DOHH2 (cell line): ENCODE results near the gene PDE4B.

Source experiments
- EZH2phosphoT487 ChIP-seq: fragments of 200-600 bp; sonication (generic); IDR thresholded peaks from 2 replicates; pipeline ENCODE4 v1.6.1; 2017; ENCODE audit warnings: borderline replicate concordance, mild to moderate bottlenecking, antibody characterized with exemption, low read length, moderate library complexity, mixed read lengths
- TF ChIP-seq, protein P1 (sequence below): fragments of 200-600 bp; sonication (generic); IDR thresholded peaks from one replicate; pipeline ENCODE4 v1.5.1; 2014; ENCODE audit warnings: antibody characterized with exemption, mild to moderate bottlenecking, low read depth, low read length; ENCODE audit not compliant: poor library complexity, severe bottlenecking

DNA sequence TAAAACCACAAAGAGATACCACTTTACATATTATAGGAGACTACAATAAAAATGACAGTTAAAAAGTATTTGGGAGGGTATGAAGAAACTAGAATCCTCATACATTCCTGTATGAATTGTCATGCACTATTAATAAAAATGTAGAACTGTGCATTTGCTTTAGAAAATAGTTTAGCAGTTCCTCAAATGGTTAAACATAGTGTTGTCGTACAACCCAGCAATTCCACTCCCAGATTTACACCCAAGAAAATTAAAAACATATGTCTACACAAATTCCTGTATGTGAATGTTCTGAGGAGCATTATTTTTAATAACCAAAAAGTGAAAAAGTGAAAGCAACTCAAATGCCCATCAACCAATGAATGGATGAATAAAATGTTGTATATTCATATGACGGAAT is 23.1 kb upstream of the PDE4B start:
- TF ChIP-seq, protein P1, sequence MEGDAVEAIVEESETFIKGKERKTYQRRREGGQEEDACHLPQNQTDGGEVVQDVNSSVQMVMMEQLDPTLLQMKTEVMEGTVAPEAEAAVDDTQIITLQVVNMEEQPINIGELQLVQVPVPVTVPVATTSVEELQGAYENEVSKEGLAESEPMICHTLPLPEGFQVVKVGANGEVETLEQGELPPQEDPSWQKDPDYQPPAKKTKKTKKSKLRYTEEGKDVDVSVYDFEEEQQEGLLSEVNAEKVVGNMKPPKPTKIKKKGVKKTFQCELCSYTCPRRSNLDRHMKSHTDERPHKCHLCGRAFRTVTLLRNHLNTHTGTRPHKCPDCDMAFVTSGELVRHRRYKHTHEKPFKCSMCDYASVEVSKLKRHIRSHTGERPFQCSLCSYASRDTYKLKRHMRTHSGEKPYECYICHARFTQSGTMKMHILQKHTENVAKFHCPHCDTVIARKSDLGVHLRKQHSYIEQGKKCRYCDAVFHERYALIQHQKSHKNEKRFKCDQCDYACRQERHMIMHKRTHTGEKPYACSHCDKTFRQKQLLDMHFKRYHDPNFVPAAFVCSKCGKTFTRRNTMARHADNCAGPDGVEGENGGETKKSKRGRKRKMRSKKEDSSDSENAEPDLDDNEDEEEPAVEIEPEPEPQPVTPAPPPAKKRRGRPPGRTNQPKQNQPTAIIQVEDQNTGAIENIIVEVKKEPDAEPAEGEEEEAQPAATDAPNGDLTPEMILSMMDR = no peak
- TF ChIP-seq EZH2phosphoT487 = no peak
